GM12801 (cell line): ENCODE results near the gene RAI14.

Experiments
- CTCF ChIP-seq: IDR thresholded peaks from one replicate; pipeline ENCODE4 v1.5.1; 2011; ENCODE audit warnings: control low read depth; ENCODE audit not compliant: insufficient read length; ENCODE audit errors: extremely low read depth

RAI14 gene

GRCh38 chr5:34842554-34842953 is 186.4 kb downstream of the RAI14 start:
- no peak for TF ChIP-seq CTCF

- no peak for TF ChIP-seq CTCF
These were observed 187.4 kb downstream of the RAI14 start for GRCh38 chr5:34843497-34843896.

GRCh38 chr5:34844106-34844505 is 188.0 kb downstream of the RAI14 start:
- TF ChIP-seq CTCF, result no peak

GRCh38 chr5:34844999-34845398 is 188.9 kb downstream of the RAI14 start:
- TF ChIP-seq CTCF, result no peak

- no peak for TF ChIP-seq CTCF
These were observed 190.9 kb downstream of the RAI14 start for GRCh38 chr5:34847056-34847455.

- TF ChIP-seq CTCF, result no peak
These were observed 191.4 kb downstream of the RAI14 start for GRCh38 chr5:34847552-34847951.

GRCh38 chr5:34848230-34848629 is 192.1 kb downstream of the RAI14 start:
- TF ChIP-seq CTCF, result no peak

- no peak for TF ChIP-seq CTCF
These were observed 193.1 kb downstream of the RAI14 start for GRCh38 chr5:34849253-34849652.
